ENCODE measurements around the gene ALPL.

The ALPL gene

DNA sequence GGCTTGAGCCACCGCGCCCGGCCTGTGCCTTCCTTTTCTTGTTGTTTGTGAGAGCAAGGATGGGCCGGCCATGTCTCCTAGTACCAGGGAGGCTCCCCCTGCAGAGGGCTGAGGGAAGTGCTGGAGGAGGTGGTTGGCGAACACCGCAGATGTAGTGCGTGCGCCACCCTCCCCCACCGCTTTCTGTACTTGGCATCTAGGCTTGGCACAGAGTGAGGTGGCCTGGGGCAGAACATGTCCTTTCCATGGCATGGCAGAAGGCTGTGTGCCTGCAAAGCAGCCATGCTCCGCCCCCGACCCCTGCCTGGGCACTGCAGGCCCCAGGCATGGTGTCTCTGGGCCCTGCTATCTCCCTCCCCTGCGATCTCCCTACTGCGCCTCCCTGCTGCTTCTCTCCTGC is 30.7 kb downstream of the ALPL start:
- Histone ChIP-seq H3K27me3 (peaks cover 0 to 26% (median 0%) of the 10 kb centered on the region in 11 experiments; a peak in 7 of 22 replicates), H3K4me1 (peaks cover 0 to 47% (median 33%) of the 10 kb centered on the region in 10 experiments; a peak in 17 of 20 replicates), H3K4me2 (no peak overlapping the region), H3K9me3 (replicated peaks in 1 of 11) (no peaks in the 10 kb centered on the region), H3K27ac (no peak overlapping the region), H3K36me3 (no peaks in the 10 kb centered on the region), H3K9ac (no peak overlapping the region), H3K4me3 (no peak overlapping the region), H4K20me1 (peaks cover 0 to 10% (median 0%) of the 10 kb centered on the region in 11 experiments; a peak in 4 of 22 replicates)
- no peak for TF ChIP-seq Cebpa-rat (IDR thresholded peaks at IDR 0.05)

DNA sequence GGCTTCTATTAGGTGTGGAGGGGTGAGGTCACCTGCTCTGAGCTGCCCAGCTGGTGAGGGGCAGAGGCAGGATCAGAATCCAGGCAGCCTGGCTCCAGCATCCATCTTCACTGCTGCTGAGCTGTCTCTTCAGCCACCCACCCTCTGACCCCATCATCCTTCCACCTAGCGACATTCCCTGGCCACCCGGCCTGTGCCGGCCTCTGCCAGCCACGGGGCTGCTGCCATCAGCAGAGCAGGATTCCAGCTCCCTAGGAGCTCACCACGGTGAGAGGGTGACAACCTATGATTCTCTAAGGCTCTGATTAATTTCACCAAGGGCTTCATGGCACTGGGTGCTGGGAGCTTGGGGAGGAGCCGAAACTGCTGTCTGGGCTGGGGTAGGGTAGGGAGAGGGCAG is 32.1 kb downstream of the ALPL start:
- H3K36me3 ChIP-seq = no peaks in the 10 kb centered on the region

GRCh38 chr1:21541835-21542234 is 32.6 kb downstream of the ALPL start:
- no peak overlapping the region for H3K4me3 ChIP-seq
- H3K4me1 ChIP-seq = peaks cover 0 to 50% (median 40%) of the 10 kb centered on the region in 10 experiments; a peak in 17 of 20 replicates
- H3K36me3 ChIP-seq = no peaks in the 10 kb centered on the region
- H3K27ac ChIP-seq = no peak overlapping the region
- peaks cover 0 to 10% (median 0%) of the 10 kb centered on the region in 11 experiments; a peak in 3 of 22 replicates for H4K20me1 ChIP-seq
- no peaks in the 10 kb centered on the region for H3K9me3 ChIP-seq (replicated peaks in 1 of 11)
- peaks cover 0 to 18% (median 0%) of the 10 kb centered on the region in 11 experiments; a peak in 7 of 22 replicates for H3K27me3 ChIP-seq
- no peak for TF ChIP-seq Cebpa-rat (IDR thresholded peaks at IDR 0.05)
- H3K4me2 ChIP-seq = no peak overlapping the region
- no peak overlapping the region for H3K9ac ChIP-seq

More for the DNA sequence above, 32.1 kb downstream of the ALPL start:
- peaks cover 0 to 18% (median 0%) of the 10 kb centered on the region in 11 experiments; a peak in 7 of 22 replicates for H3K27me3 ChIP-seq
- H3K9ac ChIP-seq = no peak overlapping the region
- H3K4me2 ChIP-seq = no peak overlapping the region
- no peak overlapping the region for H3K27ac ChIP-seq
- H3K9me3 ChIP-seq (replicated peaks in 1 of 11) = no peaks in the 10 kb centered on the region
- peaks cover 0 to 10% (median 0%) of the 10 kb centered on the region in 11 experiments; a peak in 3 of 22 replicates for H4K20me1 ChIP-seq
- H3K4me1 ChIP-seq = peaks cover 0 to 50% (median 39%) of the 10 kb centered on the region in 10 experiments; a peak in 17 of 20 replicates
- H3K4me3 ChIP-seq = no peak overlapping the region
- TF ChIP-seq Cebpa-rat (IDR thresholded peaks at IDR 0.05) = no peak

DNA sequence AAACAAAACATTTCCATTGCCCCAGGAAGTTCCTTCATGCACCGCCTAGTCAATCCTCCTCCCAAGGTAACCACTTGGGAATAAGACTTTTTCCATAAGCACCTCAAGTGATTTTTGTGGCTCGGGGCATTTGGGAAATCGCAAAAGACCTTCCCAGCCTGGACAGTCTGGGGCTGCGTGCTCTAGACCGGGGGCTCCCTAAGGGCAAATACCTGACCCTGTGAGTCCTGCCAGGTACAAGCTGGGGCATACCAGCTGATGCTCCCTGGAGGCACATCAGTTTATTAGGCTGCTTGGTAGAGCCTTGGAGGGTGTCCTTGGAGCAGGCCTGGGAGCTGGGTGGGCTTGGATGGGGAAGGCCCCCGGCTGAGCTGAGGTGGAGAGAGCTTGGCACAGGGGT is 34.4 kb downstream of the ALPL start:
- no peaks in the 10 kb centered on the region for H3K36me3 ChIP-seq
- peak overlapping the region in 1 of 11 experiments; percentile 11; a peak in 1 of 22 replicates for H3K9ac ChIP-seq
- H3K4me3 ChIP-seq = no peak overlapping the region
- H3K9me3 ChIP-seq (replicated peaks in 1 of 11) = no peaks in the 10 kb centered on the region
- H3K4me2 ChIP-seq = peak overlapping the region in 9 of 11 experiments; percentile 26 to 70 (median 53); a peak in 18 of 22 replicates
- H3K27ac ChIP-seq = no peak overlapping the region
- peaks cover 0 to 3% (median 0%) of the 10 kb centered on the region in 11 experiments; a peak in 2 of 22 replicates for H4K20me1 ChIP-seq
- peaks cover 0 to 8% (median 0%) of the 10 kb centered on the region in 11 experiments; a peak in 6 of 22 replicates for H3K27me3 ChIP-seq
- peaks cover 0 to 39% (median 27%) of the 10 kb centered on the region in 10 experiments; a peak in 16 of 20 replicates for H3K4me1 ChIP-seq
- TF ChIP-seq Cebpa-rat (IDR thresholded peaks at IDR 0.05) = no peak

DNA sequence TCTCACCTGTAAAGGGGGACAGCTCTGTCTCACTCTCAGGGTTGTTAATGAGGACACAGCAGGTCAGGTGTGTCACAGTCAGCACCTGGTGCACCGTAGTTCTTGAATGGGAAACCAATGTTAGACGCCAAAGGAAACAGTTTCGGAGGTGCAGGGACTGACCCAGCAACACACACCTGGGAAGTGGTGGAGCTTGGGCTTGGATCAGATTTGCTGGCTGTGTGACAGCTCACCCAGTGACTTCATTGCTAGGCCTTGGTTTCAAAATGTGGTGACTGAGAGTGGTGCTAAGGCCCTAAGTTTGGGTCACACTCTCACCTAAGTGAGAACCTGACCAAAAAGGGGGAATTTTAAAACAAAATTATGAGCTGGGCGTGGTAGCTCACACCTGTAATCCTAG is 34.9 kb downstream of the ALPL start:
- no peak for TF ChIP-seq Cebpa-rat (IDR thresholded peaks at IDR 0.05)
- Histone ChIP-seq H3K4me3 (no peak overlapping the region), H3K27me3 (peaks cover 0 to 8% (median 0%) of the 10 kb centered on the region in 11 experiments; a peak in 5 of 22 replicates), H3K36me3 (no peaks in the 10 kb centered on the region), H3K9me3 (replicated peaks in 1 of 11) (no peaks in the 10 kb centered on the region), H3K9ac (peak overlapping the region in 1 of 11 experiments; percentile 30; a peak in 1 of 22 replicates), H3K4me1 (peaks cover 0 to 35% (median 24%) of the 10 kb centered on the region in 10 experiments; a peak in 16 of 20 replicates), H3K27ac (no peak overlapping the region), H4K20me1 (no peaks in the 10 kb centered on the region; a peak in 1 of 22 replicates), H3K4me2 (peak overlapping the region in 9 of 11 experiments; percentile 26 to 70 (median 53); a peak in 18 of 22 replicates)

- TF ChIP-seq Cebpa-rat (IDR thresholded peaks at IDR 0.05) = no peak
- no peaks in the 10 kb centered on the region for H3K9me3 ChIP-seq (replicated peaks in 1 of 11)
- H3K4me3 ChIP-seq = no peak overlapping the region
- peak overlapping the region in 2 of 11 experiments; percentile 7 to 20; a peak in 2 of 22 replicates for H3K4me2 ChIP-seq
- no peak overlapping the region for H3K27ac ChIP-seq
- H4K20me1 ChIP-seq = no peaks in the 10 kb centered on the region
- peaks cover 0 to 21% (median 0%) of the 10 kb centered on the region in 11 experiments; a peak in 4 of 22 replicates for H3K27me3 ChIP-seq
- no peak overlapping the region for H3K9ac ChIP-seq
- peaks cover 9 to 44% (median 39%) of the 10 kb centered on the region in 10 experiments; a peak in 19 of 20 replicates for H3K4me1 ChIP-seq
- H3K36me3 ChIP-seq = no peaks in the 10 kb centered on the region
Measured at GRCh38 chr1:21546122-21546825, 37.1 kb downstream of the ALPL start.

DNA sequence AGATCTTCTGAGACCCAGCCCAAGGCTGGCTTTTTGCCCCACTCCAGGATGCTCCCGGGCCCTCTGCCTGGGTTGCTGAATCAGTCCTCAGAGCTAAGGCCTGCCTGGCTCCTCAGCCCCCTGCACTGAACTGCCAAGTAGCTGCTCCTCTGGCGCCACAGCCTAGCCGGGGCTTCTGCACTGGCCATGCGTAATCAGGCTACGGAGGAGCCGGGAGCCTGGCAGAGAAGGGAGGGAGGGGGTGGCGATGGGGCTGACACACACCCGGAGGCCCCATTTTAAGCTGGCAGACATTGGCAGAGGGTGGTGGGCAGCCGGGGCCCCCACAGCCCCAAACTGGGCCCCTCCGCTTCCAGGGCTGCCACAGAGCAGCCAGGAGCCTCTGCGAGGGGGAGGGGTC is 38.7 kb downstream of the ALPL start:
- H3K4me1 ChIP-seq = peaks cover 16 to 57% (median 44%) of the 10 kb centered on the region in 10 experiments

GRCh38 chr1:21550097-21550496 is 40.9 kb downstream of the ALPL start:
- Histone ChIP-seq H4K20me1 (peaks cover 0 to 4% (median 0%) of the 10 kb centered on the region in 11 experiments; a peak in 2 of 22 replicates), H3K27ac (peak overlapping the region in 1 of 11 experiments; percentile 3; a peak in 2 of 22 replicates), H3K4me2 (peak overlapping the region in 9 of 11 experiments; percentile 20 to 71 (median 55); a peak in 16 of 22 replicates), H3K9me3 (replicated peaks in 1 of 11) (no peaks in the 10 kb centered on the region), H3K4me1 (peaks cover 26 to 50% (median 36%) of the 10 kb centered on the region in 10 experiments), H3K9ac (no peak overlapping the region), H3K27me3 (peaks cover 0 to 32% (median 0%) of the 10 kb centered on the region in 11 experiments; a peak in 4 of 22 replicates), H3K36me3 (no peaks in the 10 kb centered on the region), H3K4me3 (no peak overlapping the region)
- peak in 1 of 11 experiments; percentile 22; a peak in 1 of 22 replicates for TF ChIP-seq Cebpa-rat (IDR thresholded peaks at IDR 0.05)

More for the DNA sequence above, 38.7 kb downstream of the ALPL start:
- no peaks in the 10 kb centered on the region for H4K20me1 ChIP-seq
- H3K9me3 ChIP-seq (replicated peaks in 1 of 11) = no peaks in the 10 kb centered on the region
- H3K4me2 ChIP-seq = no peak overlapping the region
- no peaks in the 10 kb centered on the region for H3K36me3 ChIP-seq
- H3K4me3 ChIP-seq = no peak overlapping the region
- no peak overlapping the region for H3K9ac ChIP-seq
- TF ChIP-seq Cebpa-rat (IDR thresholded peaks at IDR 0.05) = no peak
- peaks cover 0 to 21% (median 0%) of the 10 kb centered on the region in 11 experiments; a peak in 4 of 22 replicates for H3K27me3 ChIP-seq
- H3K27ac ChIP-seq = no peak overlapping the region; a peak in 1 of 22 replicates
